Nephron (organoid): ENCODE measurements around the gene CCDC201.
A peak's percentile ranks its signal among the peaks of the same experiment; 100 is the strongest.

Experiments used
- H3K27ac Mint-ChIP-seq, 3 experiments: 2 replicates each; pipeline ENCODE4 v1.8.0; 2020; ENCODE audit warnings: mixed read lengths in 3 of 3, mild to moderate bottlenecking in 2 of 3, moderate library complexity in 1 of 3
- H3K27me3 Mint-ChIP-seq: 2 replicates; pipeline ENCODE4 v1.8.0; 2021; ENCODE audit warnings: low read depth, mild to moderate bottlenecking, moderate library complexity, mixed read lengths
- H3K36me3 Mint-ChIP-seq: 2 replicates; pipeline ENCODE4 v1.8.0; 2020; ENCODE audit warnings: low read depth, mixed read lengths
- H3K4me1 Mint-ChIP-seq: 2 replicates; pipeline ENCODE4 v1.8.0; 2020; ENCODE audit warnings: mixed read lengths
- H3K4me3 Mint-ChIP-seq, 3 experiments: 2 replicates each; pipeline ENCODE4 v1.8.0; 2020; ENCODE audit warnings: mild to moderate bottlenecking in 3 of 3, mixed read lengths in 3 of 3, moderate library complexity in 2 of 3
- H3K9me3 Mint-ChIP-seq: 2 replicates; pipeline ENCODE4 v1.8.0; 2020; ENCODE audit warnings: mixed read lengths
- TF ChIP-seq, protein P1 (sequence below), 3 experiments: fragments of 200-600 bp; sonication (generic); IDR thresholded peaks; one replicate each; pipeline ENCODE4 v1.5.0; 2021; ENCODE audit warnings: antibody characterized with exemption in 3 of 3; ENCODE audit not compliant: unreplicated experiment in 3 of 3

The CCDC201 gene

DNA sequence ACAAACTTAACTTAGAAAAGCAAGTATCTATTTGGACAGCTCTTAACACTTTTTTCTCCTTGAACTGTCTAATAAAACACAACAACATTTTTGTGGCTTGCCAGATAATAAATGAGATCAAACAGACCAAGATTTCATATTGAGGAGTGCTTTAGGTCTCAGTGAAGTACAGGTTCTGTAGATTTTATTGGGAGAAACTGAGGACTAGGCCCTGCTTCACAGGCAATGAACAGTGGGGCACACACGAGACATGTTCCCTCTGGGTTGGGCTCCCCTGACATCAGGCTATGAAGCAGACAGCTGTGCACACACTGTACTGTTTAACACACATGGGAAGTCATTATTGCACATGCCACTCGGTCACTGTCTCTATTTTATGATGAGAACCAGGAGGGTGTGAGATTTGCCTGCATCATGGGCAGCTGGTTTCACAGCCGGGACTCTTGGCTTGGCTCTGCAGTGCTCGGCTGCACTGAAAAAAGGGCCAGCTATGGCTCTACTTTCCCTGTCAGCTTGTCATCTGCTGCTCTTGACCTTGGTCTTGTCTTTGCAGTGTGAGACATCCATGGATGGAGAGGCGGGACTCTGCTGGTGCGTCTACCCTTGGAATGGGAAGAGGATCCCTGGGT, 19.6 kb upstream of the CCDC201 start:
- Mint-ChIP-seq H3K27me3 (peaks cover 64% of the 10 kb centered on the region), H3K36me3 (no peaks in the 10 kb centered on the region), H3K4me3 (no peak overlapping the region), H3K9me3 (no peaks in the 10 kb centered on the region), H3K4me1 (no peaks in the 10 kb centered on the region), H3K27ac (no peak overlapping the region)
- TF ChIP-seq, protein P1, sequence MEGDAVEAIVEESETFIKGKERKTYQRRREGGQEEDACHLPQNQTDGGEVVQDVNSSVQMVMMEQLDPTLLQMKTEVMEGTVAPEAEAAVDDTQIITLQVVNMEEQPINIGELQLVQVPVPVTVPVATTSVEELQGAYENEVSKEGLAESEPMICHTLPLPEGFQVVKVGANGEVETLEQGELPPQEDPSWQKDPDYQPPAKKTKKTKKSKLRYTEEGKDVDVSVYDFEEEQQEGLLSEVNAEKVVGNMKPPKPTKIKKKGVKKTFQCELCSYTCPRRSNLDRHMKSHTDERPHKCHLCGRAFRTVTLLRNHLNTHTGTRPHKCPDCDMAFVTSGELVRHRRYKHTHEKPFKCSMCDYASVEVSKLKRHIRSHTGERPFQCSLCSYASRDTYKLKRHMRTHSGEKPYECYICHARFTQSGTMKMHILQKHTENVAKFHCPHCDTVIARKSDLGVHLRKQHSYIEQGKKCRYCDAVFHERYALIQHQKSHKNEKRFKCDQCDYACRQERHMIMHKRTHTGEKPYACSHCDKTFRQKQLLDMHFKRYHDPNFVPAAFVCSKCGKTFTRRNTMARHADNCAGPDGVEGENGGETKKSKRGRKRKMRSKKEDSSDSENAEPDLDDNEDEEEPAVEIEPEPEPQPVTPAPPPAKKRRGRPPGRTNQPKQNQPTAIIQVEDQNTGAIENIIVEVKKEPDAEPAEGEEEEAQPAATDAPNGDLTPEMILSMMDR (IDR thresholded peaks at IDR 0.05; ENCODE audit: unreplicated experiment in 3 of 3): no peak

GRCh38 chr7:45891462-45892402, 18.9 kb upstream of the CCDC201 start:
- TF ChIP-seq, protein P1 (IDR thresholded peaks at IDR 0.05; ENCODE audit: unreplicated experiment in 3 of 3): no peak
- no peak overlapping the region for H3K4me3 Mint-ChIP-seq
- H3K4me1 Mint-ChIP-seq: no peaks in the 10 kb centered on the region
- no peaks in the 10 kb centered on the region for H3K36me3 Mint-ChIP-seq
- H3K9me3 Mint-ChIP-seq: no peaks in the 10 kb centered on the region
- H3K27ac Mint-ChIP-seq: no peak overlapping the region
- H3K27me3 Mint-ChIP-seq: peaks cover 72% of the 10 kb centered on the region

DNA sequence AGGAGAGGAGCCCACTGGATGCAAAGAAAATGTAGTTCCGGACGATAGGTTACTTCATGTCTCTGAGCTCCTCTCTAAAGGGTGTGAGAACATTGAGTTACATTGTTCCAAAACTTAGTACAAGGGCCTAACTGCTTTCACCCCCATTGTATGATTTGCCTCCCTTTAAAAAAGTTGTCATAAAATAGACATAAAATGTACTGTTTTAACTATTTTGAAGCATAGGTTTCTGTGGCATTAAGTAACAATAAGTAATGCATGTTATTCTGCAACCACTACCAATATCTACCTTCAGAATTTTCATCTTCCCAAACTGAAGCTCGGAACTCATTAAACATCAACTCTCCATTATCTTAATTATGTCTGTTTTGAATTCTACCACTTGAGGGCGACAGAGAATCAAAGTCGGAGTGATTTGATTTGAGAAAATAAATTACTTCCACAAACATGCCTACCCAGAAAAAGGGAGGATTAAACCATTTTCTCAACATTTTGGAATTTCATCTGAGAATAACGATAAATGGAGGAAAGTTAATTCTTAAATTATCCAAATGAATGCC, 18.1 kb upstream of the CCDC201 start:
- no peak overlapping the region for H3K27ac Mint-ChIP-seq
- TF ChIP-seq, protein P1 (IDR thresholded peaks at IDR 0.05; ENCODE audit: unreplicated experiment in 3 of 3): peak; percentile 68 to 73 (median 69)
- H3K27me3 Mint-ChIP-seq: peaks cover 71% of the 10 kb centered on the region
- H3K36me3 Mint-ChIP-seq: no peaks in the 10 kb centered on the region
- H3K4me1 Mint-ChIP-seq: no peaks in the 10 kb centered on the region
- no peaks in the 10 kb centered on the region for H3K9me3 Mint-ChIP-seq
- peak overlapping the region in 1 of 3 experiments; percentile 26 for H3K4me3 Mint-ChIP-seq

DNA sequence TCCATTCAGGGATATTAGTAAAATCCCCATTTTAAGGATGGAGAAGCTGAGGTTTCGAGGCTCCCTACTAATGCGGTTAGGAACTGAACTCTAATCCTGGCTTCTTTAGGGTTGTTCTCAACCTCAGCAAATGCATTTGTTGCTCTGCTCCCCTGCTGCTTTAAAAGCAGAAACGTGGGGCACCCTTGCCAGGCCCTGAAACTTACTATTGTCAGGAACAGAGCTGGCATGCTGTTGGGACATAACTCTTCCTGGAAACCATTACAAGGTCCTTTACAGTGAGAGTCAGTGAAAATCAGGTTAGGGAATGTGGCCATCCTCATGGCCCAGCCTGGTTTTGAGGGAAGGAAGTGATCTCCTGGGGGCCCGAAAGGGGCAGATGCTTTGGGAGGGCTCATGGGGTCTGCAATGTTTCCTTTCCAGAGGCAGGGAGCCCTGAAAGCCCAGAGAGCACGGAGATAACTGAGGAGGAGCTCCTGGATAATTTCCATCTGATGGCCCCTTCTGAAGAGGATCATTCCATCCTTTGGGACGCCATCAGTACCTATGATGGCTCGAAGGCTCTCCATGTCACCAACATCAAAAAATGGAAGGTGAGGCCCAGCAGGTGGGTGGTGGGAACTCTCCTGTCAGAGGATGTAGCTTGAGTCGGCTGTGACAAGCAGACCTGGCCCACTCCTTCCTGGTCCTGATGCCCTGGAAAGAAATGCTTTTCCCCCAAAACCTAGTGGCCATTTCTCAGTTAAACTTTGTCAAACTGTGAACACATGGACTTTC, 17.4 kb upstream of the CCDC201 start:
- H3K27ac Mint-ChIP-seq: no peak overlapping the region
- H3K4me3 Mint-ChIP-seq: no peak overlapping the region
- TF ChIP-seq, protein P1 (IDR thresholded peaks at IDR 0.05; ENCODE audit: unreplicated experiment in 3 of 3): no peak
- H3K27me3 Mint-ChIP-seq: peaks cover 67% of the 10 kb centered on the region
- no peaks in the 10 kb centered on the region for H3K9me3 Mint-ChIP-seq
- H3K36me3 Mint-ChIP-seq: no peaks in the 10 kb centered on the region
- H3K4me1 Mint-ChIP-seq: no peaks in the 10 kb centered on the region

DNA sequence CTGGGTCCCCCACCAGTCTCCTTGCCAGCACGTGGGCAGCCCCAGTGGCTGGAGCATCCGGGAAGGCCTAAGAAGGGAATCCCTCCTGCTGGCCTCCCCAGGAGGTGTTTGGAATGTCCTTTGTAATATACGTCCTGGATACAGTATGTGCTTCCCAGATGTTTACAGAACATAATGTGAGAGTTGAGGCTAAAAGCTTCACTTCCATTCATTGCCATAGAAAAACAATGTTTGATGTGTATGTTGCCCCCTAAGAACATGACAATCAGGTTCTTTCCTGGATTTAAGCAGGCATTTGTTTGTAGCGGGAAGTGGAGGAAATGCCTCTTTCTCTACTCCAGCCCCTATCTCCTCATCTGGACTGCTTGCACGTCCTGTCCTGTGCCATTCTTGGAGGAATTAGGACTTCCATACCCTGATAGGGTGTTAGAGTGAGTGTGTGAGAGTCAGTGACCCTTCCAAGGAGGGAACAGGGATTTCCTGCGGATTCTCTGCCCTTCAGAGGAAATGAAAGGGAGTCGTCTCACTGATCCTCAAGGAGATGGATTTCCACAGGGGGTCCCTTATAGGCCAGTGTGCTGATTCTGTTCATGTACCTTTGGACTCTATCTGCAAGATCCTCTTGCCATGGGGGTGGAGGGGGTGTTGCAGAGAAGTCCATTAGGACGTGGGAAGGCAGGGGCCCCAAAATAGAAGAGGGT, 16.6 kb upstream of the CCDC201 start:
- Mint-ChIP-seq H3K9me3 (no peaks in the 10 kb centered on the region), H3K4me1 (no peaks in the 10 kb centered on the region), H3K36me3 (no peaks in the 10 kb centered on the region), H3K27me3 (peaks cover 70% of the 10 kb centered on the region), H3K4me3 (peak overlapping the region; percentile 38 to 60 (median 52)), H3K27ac (no peak overlapping the region)
- TF ChIP-seq, protein P1 (IDR thresholded peaks at IDR 0.05; ENCODE audit: unreplicated experiment in 3 of 3): no peak
